Ishikawa (cell line): ENCODE data around the gene CALN1.

Source experiments
- CEBPB ChIP-seq: IDR thresholded peaks from 2 replicates; pipeline ENCODE4 v1.6.1; 2012
- CREB1 ChIP-seq: IDR thresholded peaks from 2 replicates; pipeline ENCODE4 v1.6.1; 2012; ENCODE audit warnings: low read depth
- EGR1 ChIP-seq: IDR thresholded peaks from 2 replicates; pipeline ENCODE4 v1.6.1; 2012
- EP300 ChIP-seq: IDR thresholded peaks from 2 replicates; pipeline ENCODE4 v1.6.1; 2012; ENCODE audit warnings: borderline replicate concordance
- FOXM1 ChIP-seq: IDR thresholded peaks from 2 replicates; pipeline ENCODE4 v1.6.1; 2012; ENCODE audit warnings: low read depth, borderline replicate concordance
- NFIC ChIP-seq: IDR thresholded peaks from 2 replicates; pipeline ENCODE4 v1.6.1; 2012
- RAD21 ChIP-seq: IDR thresholded peaks from 2 replicates; pipeline ENCODE4 v1.6.1; 2012; ENCODE audit warnings: low read depth
- TAF1 ChIP-seq: IDR thresholded peaks from 2 replicates; pipeline ENCODE4 v1.6.1; 2012; ENCODE audit warnings: low read depth, mild to moderate bottlenecking
- TCF12 ChIP-seq: IDR thresholded peaks from 2 replicates; pipeline ENCODE4 v1.6.1; 2012; ENCODE audit warnings: low read depth
- TEAD4 ChIP-seq: IDR thresholded peaks from 2 replicates; pipeline ENCODE4 v1.6.1; 2012
- YY1 ChIP-seq: IDR thresholded peaks from 2 replicates; pipeline ENCODE4 v1.6.1; 2012; ENCODE audit warnings: low read depth
- ZBTB7A ChIP-seq: IDR thresholded peaks from 2 replicates; pipeline ENCODE4 v1.6.1; 2012; ENCODE audit warnings: low read depth
- TF ChIP-seq, protein P1 (sequence below): IDR thresholded peaks from 2 replicates; pipeline ENCODE4 v1.6.1; 2012
- TF ChIP-seq, protein P2 (sequence below): IDR thresholded peaks from 2 replicates; pipeline ENCODE4 v1.6.1; 2012; ENCODE audit warnings: low read depth, mild to moderate bottlenecking
- TF ChIP-seq, protein P3 (sequence below): IDR thresholded peaks from 2 replicates; pipeline ENCODE4 v1.6.1; 2012

CALN1 gene

DNA sequence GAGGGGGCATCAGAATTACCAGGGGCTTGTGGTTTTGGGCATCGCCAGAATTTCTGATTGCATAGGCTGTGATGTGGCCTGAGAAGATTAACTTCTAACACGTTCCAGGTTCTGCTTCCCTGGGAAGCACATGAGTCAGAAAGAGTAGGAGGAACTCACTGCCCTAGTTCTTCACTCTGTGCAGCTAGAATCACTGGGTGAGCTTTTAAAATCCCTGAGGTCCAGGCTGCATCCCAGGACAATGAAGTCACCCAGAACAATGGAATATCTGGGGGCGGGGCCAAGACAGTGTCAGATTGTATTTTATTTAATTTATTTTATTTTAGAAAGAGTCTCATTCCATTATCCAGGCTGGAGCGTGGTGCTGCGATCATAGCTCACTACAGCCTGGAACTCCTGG, 636.5 kb downstream of the CALN1 start:
- TF ChIP-seq RAD21, result no peak
- TF ChIP-seq, protein P1, sequence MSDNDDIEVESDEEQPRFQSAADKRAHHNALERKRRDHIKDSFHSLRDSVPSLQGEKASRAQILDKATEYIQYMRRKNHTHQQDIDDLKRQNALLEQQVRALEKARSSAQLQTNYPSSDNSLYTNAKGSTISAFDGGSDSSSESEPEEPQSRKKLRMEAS, result no peak
- no peak for TF ChIP-seq YY1
- no peak for TF ChIP-seq NFIC
- no peak for TF ChIP-seq EP300
- TF ChIP-seq CEBPB, result no peak
- no peak for TF ChIP-seq ZBTB7A
- no peak for TF ChIP-seq TEAD4

GRCh38 chr7:71772779-71773178, 639.4 kb downstream of the CALN1 start:
- TF ChIP-seq EP300, result no peak
- no peak for TF ChIP-seq CEBPB
- TF ChIP-seq TAF1, result no peak
- no peak for TF ChIP-seq NFIC
- TF ChIP-seq, protein P2, sequence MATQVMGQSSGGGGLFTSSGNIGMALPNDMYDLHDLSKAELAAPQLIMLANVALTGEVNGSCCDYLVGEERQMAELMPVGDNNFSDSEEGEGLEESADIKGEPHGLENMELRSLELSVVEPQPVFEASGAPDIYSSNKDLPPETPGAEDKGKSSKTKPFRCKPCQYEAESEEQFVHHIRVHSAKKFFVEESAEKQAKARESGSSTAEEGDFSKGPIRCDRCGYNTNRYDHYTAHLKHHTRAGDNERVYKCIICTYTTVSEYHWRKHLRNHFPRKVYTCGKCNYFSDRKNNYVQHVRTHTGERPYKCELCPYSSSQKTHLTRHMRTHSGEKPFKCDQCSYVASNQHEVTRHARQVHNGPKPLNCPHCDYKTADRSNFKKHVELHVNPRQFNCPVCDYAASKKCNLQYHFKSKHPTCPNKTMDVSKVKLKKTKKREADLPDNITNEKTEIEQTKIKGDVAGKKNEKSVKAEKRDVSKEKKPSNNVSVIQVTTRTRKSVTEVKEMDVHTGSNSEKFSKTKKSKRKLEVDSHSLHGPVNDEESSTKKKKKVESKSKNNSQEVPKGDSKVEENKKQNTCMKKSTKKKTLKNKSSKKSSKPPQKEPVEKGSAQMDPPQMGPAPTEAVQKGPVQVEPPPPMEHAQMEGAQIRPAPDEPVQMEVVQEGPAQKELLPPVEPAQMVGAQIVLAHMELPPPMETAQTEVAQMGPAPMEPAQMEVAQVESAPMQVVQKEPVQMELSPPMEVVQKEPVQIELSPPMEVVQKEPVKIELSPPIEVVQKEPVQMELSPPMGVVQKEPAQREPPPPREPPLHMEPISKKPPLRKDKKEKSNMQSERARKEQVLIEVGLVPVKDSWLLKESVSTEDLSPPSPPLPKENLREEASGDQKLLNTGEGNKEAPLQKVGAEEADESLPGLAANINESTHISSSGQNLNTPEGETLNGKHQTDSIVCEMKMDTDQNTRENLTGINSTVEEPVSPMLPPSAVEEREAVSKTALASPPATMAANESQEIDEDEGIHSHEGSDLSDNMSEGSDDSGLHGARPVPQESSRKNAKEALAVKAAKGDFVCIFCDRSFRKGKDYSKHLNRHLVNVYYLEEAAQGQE, result no peak
- no peak for TF ChIP-seq FOXM1
- TF ChIP-seq RAD21, result no peak
- TF ChIP-seq, protein P3, sequence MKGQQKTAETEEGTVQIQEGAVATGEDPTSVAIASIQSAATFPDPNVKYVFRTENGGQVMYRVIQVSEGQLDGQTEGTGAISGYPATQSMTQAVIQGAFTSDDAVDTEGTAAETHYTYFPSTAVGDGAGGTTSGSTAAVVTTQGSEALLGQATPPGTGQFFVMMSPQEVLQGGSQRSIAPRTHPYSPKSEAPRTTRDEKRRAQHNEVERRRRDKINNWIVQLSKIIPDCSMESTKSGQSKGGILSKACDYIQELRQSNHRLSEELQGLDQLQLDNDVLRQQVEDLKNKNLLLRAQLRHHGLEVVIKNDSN, result no peak
- no peak for TF ChIP-seq TCF12
- TF ChIP-seq EGR1, result no peak
- TF ChIP-seq, protein P1, result no peak
- no peak for TF ChIP-seq TEAD4
- no peak for TF ChIP-seq YY1
- TF ChIP-seq ZBTB7A, result no peak
- TF ChIP-seq CREB1, result no peak

- TF ChIP-seq, protein P1, result no peak
- TF ChIP-seq ZBTB7A, result no peak
- TF ChIP-seq, protein P2, result no peak
- TF ChIP-seq CEBPB, result no peak
- TF ChIP-seq FOXM1, result no peak
- TF ChIP-seq CREB1, result no peak
- TF ChIP-seq TCF12, result no peak
- TF ChIP-seq EP300, result no peak
Observed at GRCh38 chr7:71770269-71770907, 641.8 kb downstream of the CALN1 start.

GRCh38 chr7:71769326-71769725, 642.8 kb downstream of the CALN1 start:
- no peak for TF ChIP-seq NFIC
- TF ChIP-seq, protein P3, result no peak
- TF ChIP-seq, protein P1, result no peak

GRCh38 chr7:71768450-71768849, 643.7 kb downstream of the CALN1 start:
- TF ChIP-seq TCF12 (no peak), NFIC (no peak)
- TF ChIP-seq, protein P2, result no peak
